PC-9 (cell line): ENCODE data around the gene ZNF19. TPM values are rescaled to one million over a fixed set of nuclear protein-coding genes. Genes with fewer than 3 reads are reported as not detected.

ENCODE experiments used
- BruUV-seq: library from RNA; stranded (reverse); fragments of 400-500 nt; replicated peaks from 2 replicates; lab custom pipeline; 2021; lab: Mats Ljungman, UMichigan
- CTCF ChIA-PET: fragments of 300-600 bp; sonication (Branson Sonifier 250); formaldehyde crosslinking; loops from one replicate; lab custom pipeline; 2022; ENCODE audit warnings: antibody characterized with exemption; lab: Charles Lee
- POLR2A ChIA-PET: fragments of 300-600 bp; sonication (Branson Sonifier 250); formaldehyde crosslinking; loops from one replicate; lab custom pipeline; 2022; ENCODE audit warnings: antibody characterized with exemption; ENCODE audit not compliant: unreplicated experiment; lab: Charles Lee
- DNase-seq, 2 experiments: peaks; one replicate each; pipeline versions ENCODE4 v3.0.0 to v3.0.0-alpha.2; 2015 to 2022; ENCODE audit warnings: mixed read lengths in 1 of 2
- H2AFZ ChIP-seq: fragments of 200-600 bp; sonication (generic); 2 replicates; pipeline ENCODE4 v1.8.1; 2017; ENCODE audit warnings: antibody characterized with exemption
- H3F3A ChIP-seq: fragments of 200-600 bp; sonication (generic); 2 replicates; pipeline ENCODE4 v1.8.1; 2017; ENCODE audit warnings: antibody characterized with exemption, mild to moderate bottlenecking, low read depth; ENCODE audit not compliant: insufficient read depth
- H3K27ac ChIP-seq: fragments of 200-600 bp; sonication (generic); 2 replicates; pipeline ENCODE4 v1.6.1; 2016; ENCODE audit warnings: mixed run types
- H3K27me3 ChIP-seq: fragments of 200-600 bp; sonication (generic); 2 replicates; pipeline ENCODE4 v1.6.1; 2016; ENCODE audit warnings: low read depth, mixed run types; ENCODE audit not compliant: insufficient read depth
- H3K36me3 ChIP-seq: fragments of 200-600 bp; sonication (generic); 2 replicates; pipeline ENCODE4 v1.6.1; 2016; ENCODE audit warnings: low read depth, mixed run types
- H3K4me1 ChIP-seq: fragments of 200-600 bp; sonication (generic); replicated peaks from 2 replicates; pipeline ENCODE4 v1.6.1; 2016; ENCODE audit warnings: mixed run types; ENCODE audit not compliant: insufficient read depth
- H3K4me2 ChIP-seq: fragments of 200-600 bp; sonication (generic); 2 replicates; pipeline ENCODE4 v1.6.1; 2017; ENCODE audit warnings: mixed run types
- H3K4me3 ChIP-seq: fragments of 200-600 bp; sonication (generic); 2 replicates; pipeline ENCODE4 v1.6.1; 2016; ENCODE audit warnings: mixed run types
- H3K79me2 ChIP-seq: fragments of 200-600 bp; sonication (generic); 2 replicates; pipeline ENCODE4 v1.6.1; 2017; ENCODE audit warnings: low read depth, mixed run types
- H3K9me2 ChIP-seq: fragments of 200-600 bp; sonication (generic); 2 replicates; pipeline ENCODE4 v1.8.1; 2017; ENCODE audit warnings: mild to moderate bottlenecking; ENCODE audit not compliant: insufficient read depth
- H3K9me3 ChIP-seq: fragments of 200-600 bp; sonication (generic); 2 replicates; pipeline ENCODE4 v1.8.1; 2016; ENCODE audit warnings: low read depth; ENCODE audit not compliant: insufficient read depth
- H4K20me1 ChIP-seq: fragments of 200-600 bp; sonication (generic); 2 replicates; pipeline ENCODE4 v1.8.1; 2017; ENCODE audit not compliant: insufficient read depth
- EZH2 ChIP-seq: fragments of 200-600 bp; sonication (generic); IDR thresholded peaks from 2 replicates; pipeline ENCODE4 v1.8.0; 2017; ENCODE audit warnings: antibody characterized with exemption, low read depth
- intact Hi-C: fragments of 100-400 bp; cut with micrococcal nuclease; formaldehyde crosslinking; loops from one replicate; pipeline ENCODE4 v1.10.0; 2022; ENCODE audit not compliant: unreplicated experiment
- total RNA-seq: library from RNA; stranded (reverse); gene quantifications from 2 replicates; pipeline ENCODE4 v1.2.3, GENCODE V29; 2021
- TF ChIP-seq, protein P1 (sequence below): fragments of 200-600 bp; sonication (generic); conservative IDR thresholded peaks from 2 replicates; pipeline ENCODE4 v1.6.1; 2017; ENCODE audit warnings: mixed run types, antibody characterized with exemption, mild to moderate bottlenecking, moderate library complexity

Gene ZNF19
- total RNA-seq, 1 experiment from 2014 or later, result 6.8 TPM

DNA sequence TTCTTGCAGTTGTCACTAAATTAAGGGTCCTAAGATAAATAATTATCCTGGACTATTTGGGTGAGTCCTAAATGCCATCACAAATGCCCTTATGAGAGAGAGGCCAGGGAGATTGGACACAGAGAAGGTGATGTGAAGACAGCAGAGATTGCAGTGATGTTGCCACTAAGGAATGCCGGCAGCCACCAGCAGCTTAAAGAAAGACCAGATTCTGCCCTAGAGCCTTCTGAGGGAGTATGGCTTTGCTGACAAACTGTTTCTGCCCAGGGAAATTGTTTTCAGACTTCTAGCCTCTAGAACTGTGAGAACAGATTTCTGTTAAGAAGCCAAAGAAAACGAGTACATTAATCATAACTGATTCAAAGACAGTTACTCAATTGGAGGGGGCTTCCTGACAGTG lies 17.1 kb downstream of the ZNF19 start:
- Histone ChIP-seq H3K9me2 (no peaks in the 10 kb centered on the region), H3K9me3 (0 out of 2 replicates have a peak, but pooled peaks cover 4% of the 10 kb centered on the region), H3K27me3 (no peaks in the 10 kb centered on the region), H3F3A (peaks cover 11% of the 10 kb centered on the region; the same call in 1 of the 2 replicates), H3K79me2 (no peaks in the 10 kb centered on the region), H3K4me3 (no peak overlapping the region), H3K4me1 (peaks cover 18% of the 10 kb centered on the region; the same call in 1 of the 2 replicates), H3K36me3 (peaks cover 5% of the 10 kb centered on the region; the same call in 1 of the 2 replicates), H3K27ac (no peak overlapping the region), H2AFZ (no peak overlapping the region), H3K4me2 (no peak overlapping the region), H4K20me1 (0 out of 2 replicates have a peak, but pooled peaks cover 3% of the 10 kb centered on the region)
- POLR2A ChIA-PET, result no interaction called here
- DNase-seq, result no peak
- CTCF ChIA-PET, result no interaction called here
- intact Hi-C loops, result no loop called here
- TF ChIP-seq, protein P1, sequence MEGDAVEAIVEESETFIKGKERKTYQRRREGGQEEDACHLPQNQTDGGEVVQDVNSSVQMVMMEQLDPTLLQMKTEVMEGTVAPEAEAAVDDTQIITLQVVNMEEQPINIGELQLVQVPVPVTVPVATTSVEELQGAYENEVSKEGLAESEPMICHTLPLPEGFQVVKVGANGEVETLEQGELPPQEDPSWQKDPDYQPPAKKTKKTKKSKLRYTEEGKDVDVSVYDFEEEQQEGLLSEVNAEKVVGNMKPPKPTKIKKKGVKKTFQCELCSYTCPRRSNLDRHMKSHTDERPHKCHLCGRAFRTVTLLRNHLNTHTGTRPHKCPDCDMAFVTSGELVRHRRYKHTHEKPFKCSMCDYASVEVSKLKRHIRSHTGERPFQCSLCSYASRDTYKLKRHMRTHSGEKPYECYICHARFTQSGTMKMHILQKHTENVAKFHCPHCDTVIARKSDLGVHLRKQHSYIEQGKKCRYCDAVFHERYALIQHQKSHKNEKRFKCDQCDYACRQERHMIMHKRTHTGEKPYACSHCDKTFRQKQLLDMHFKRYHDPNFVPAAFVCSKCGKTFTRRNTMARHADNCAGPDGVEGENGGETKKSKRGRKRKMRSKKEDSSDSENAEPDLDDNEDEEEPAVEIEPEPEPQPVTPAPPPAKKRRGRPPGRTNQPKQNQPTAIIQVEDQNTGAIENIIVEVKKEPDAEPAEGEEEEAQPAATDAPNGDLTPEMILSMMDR, result no peak
- TF ChIP-seq EZH2, result no peak
- BruUV-seq, result no TSS peak

DNA sequence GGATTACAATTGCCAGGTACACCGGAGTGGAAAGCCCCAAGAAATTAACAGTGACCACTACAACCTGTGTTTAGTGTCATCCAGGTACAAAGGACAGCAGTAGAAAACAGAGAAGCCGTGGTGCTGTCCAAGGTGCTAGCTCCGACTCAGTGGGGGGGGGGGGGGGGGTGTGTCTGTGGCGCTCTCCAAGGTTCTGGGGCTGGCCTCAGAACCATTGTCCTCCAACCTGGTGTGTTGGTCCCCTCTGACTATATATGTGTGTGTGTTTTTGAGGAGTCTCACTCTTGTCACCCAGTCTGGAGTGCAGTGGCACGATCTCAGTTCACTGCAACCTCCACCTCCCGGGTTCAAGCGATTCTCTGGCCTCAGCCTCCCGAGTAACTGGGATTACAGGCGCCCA lies 21.3 kb downstream of the ZNF19 start:
- peak in 1 of 2 experiments; percentile 12 for DNase-seq
- POLR2A ChIA-PET, result no interaction called here
- CTCF ChIA-PET, result no interaction called here

DNA sequence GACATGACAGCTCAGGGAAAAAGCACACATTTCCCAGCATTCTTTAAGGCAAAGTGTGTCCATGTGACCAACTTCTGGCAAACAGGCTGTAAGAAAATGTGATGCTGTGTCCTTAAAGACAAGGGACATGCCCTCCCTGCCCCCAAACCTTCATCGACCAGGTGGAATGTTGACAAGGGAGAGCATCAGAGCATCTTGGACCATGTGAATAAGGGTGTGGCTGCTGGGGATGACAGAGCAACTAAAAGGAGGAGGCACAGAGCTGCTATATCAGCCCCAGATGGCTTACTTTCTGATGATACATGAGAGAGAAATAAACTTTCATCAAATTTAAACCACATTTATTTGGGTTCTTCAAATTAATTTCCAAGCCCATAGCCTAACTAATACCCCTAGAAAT lies 24.9 kb downstream of the ZNF19 start:
- TF ChIP-seq, protein P1, result no peak
- no peak for TF ChIP-seq EZH2
- H4K20me1 ChIP-seq, result no peaks in the 10 kb centered on the region
- H3K27ac ChIP-seq, result no peak overlapping the region
- no peak for DNase-seq
- BruUV-seq, result no TSS peak
- H3F3A ChIP-seq, result no peaks in the 10 kb centered on the region
- peaks cover 16% of the 10 kb centered on the region for H3K4me1 ChIP-seq
- no peak overlapping the region for H2AFZ ChIP-seq
- H3K36me3 ChIP-seq, result no peaks in the 10 kb centered on the region
- ChIA-PET POLR2A (no interaction called here), CTCF (no interaction called here)
- H3K4me2 ChIP-seq, result no peak overlapping the region
- H3K9me3 ChIP-seq, result no peaks in the 10 kb centered on the region
- H3K4me3 ChIP-seq, result no peak overlapping the region
- H3K9me2 ChIP-seq, result no peaks in the 10 kb centered on the region
- peaks cover 18% of the 10 kb centered on the region for H3K79me2 ChIP-seq
- H3K27me3 ChIP-seq, result no peaks in the 10 kb centered on the region
- intact Hi-C loops, result no loop called here

More for the DNA sequence above, 21.3 kb downstream of the ZNF19 start:
- no peak overlapping the region for H3K4me2 ChIP-seq
- intact Hi-C loops, result no loop called here
- no peak overlapping the region for H3K27ac ChIP-seq
- H3K9me2 ChIP-seq, result no peaks in the 10 kb centered on the region
- H2AFZ ChIP-seq, result no peak overlapping the region
- no peaks in the 10 kb centered on the region for H3K9me3 ChIP-seq
- H3K79me2 ChIP-seq, result no peaks in the 10 kb centered on the region
- no peak overlapping the region for H3K4me3 ChIP-seq
- 0 out of 2 replicates have a peak, but pooled peaks cover 3% of the 10 kb centered on the region for H4K20me1 ChIP-seq
- no peaks in the 10 kb centered on the region for H3K36me3 ChIP-seq
- H3K4me1 ChIP-seq, result no peaks in the 10 kb centered on the region
- H3K27me3 ChIP-seq, result no peaks in the 10 kb centered on the region
- TF ChIP-seq, protein P1, result no peak
- no peak for TF ChIP-seq EZH2
- H3F3A ChIP-seq, result no peaks in the 10 kb centered on the region
- BruUV-seq, result no TSS peak
